Right atrium auricular region (tissue), 2 donors: ENCODE data around the gene MYMK. TPM values are rescaled to one million over a fixed set of nuclear protein-coding genes. Genes with fewer than 3 reads are reported as not detected.

ENCODE experiments used
- DNase-seq: peaks from one replicate; pipeline ENCODE4 v3.0.0-alpha.2; 2019; ENCODE audit warnings: low spot score
- H3K27ac ChIP-seq, 2 donors: fragments of 200-600 bp; sonication (generic); 1 replicate in 1 of 2; 2 replicates in 1 of 2; pipeline ENCODE4 v1.5.1; 2016 to 2019
- H3K27me3 ChIP-seq, 2 donors: fragments of 200-600 bp; sonication (generic); one replicate each; pipeline versions ENCODE4 v1.5.1 to v1.6.0; 2017 to 2019
- H3K36me3 ChIP-seq: fragments of 200-600 bp; sonication (generic); one replicate; pipeline ENCODE4 v1.5.1; 2016
- H3K4me1 ChIP-seq, 2 donors: fragments of 200-600 bp; sonication (generic); one replicate each; pipeline versions ENCODE4 v1.5.1 to v1.6.0; 2017 to 2019
- H3K4me3 ChIP-seq, 2 donors: fragments of 200-600 bp; sonication (generic); 1 replicate in 1 of 2; 2 replicates in 1 of 2; pipeline ENCODE4 v1.5.1; 2017 to 2019; ENCODE audit warnings: mild to moderate bottlenecking in 1 of 2, moderate library complexity in 1 of 2
- H3K9me3 ChIP-seq, 2 donors: fragments of 200-600 bp; sonication (generic); one replicate each; pipeline ENCODE4 v1.5.1; 2019
- CTCF ChIP-seq, 2 donors: fragments of 200-600 bp; sonication (generic); IDR thresholded peaks; one replicate each; pipeline ENCODE4 v1.5.1; 2019; ENCODE audit warnings: antibody characterized with exemption in 2 of 2
- total RNA-seq, 2 donors: library from RNA; depleted of rRNA; stranded (reverse); fragments of >200 nt; gene quantifications; one replicate each; pipeline ENCODE4 v1.1.0, GENCODE V29; 2016

The MYMK gene
- total RNA-seq, 2 donors from 2014 or later, result not detected

- H3K4me3 ChIP-seq, result no peak overlapping the region
- no peak overlapping the region for H3K27ac ChIP-seq
- no peak for TF ChIP-seq CTCF (IDR thresholded peaks at IDR 0.05)
- no peaks in the 10 kb centered on the region for H3K9me3 ChIP-seq
- no peak for DNase-seq
- no peaks in the 10 kb centered on the region for H3K27me3 ChIP-seq
- H3K36me3 ChIP-seq, result no peaks in the 10 kb centered on the region
- peaks cover 0 to 62% of the 10 kb centered on the region in 2 donors for H3K4me1 ChIP-seq
These were observed 37.3 kb upstream of the MYMK start for GRCh38 chr9:133561976-133562554.

GRCh38 chr9:133560944-133561343 is 36.2 kb upstream of the MYMK start:
- no peak for TF ChIP-seq CTCF (IDR thresholded peaks at IDR 0.05)
- no peak overlapping the region for H3K27ac ChIP-seq
- peaks cover 0 to 61% of the 10 kb centered on the region in 2 donors for H3K4me1 ChIP-seq
- H3K4me3 ChIP-seq, result no peak overlapping the region
- H3K9me3 ChIP-seq, result no peaks in the 10 kb centered on the region
- DNase-seq, result no peak
- H3K36me3 ChIP-seq, result no peaks in the 10 kb centered on the region
- H3K27me3 ChIP-seq, result no peaks in the 10 kb centered on the region

- Histone ChIP-seq H3K27me3 (no peaks in the 10 kb centered on the region), H3K4me1 (peaks cover 0 to 56% of the 10 kb centered on the region in 2 donors), H3K9me3 (no peaks in the 10 kb centered on the region), H3K36me3 (no peaks in the 10 kb centered on the region), H3K4me3 (no peak overlapping the region), H3K27ac (no peak overlapping the region)
- TF ChIP-seq CTCF (IDR thresholded peaks at IDR 0.05), result no peak
- DNase-seq, result no peak
These were observed 35.6 kb upstream of the MYMK start for GRCh38 chr9:133560311-133560710.

- no peak overlapping the region for H3K4me3 ChIP-seq
- H3K27ac ChIP-seq, result peak overlapping the region; percentile 59 to 79
- peaks cover 0 to 48% of the 10 kb centered on the region in 2 donors for H3K4me1 ChIP-seq
- no peaks in the 10 kb centered on the region for H3K36me3 ChIP-seq
- no peaks in the 10 kb centered on the region for H3K9me3 ChIP-seq
- no peak for TF ChIP-seq CTCF (IDR thresholded peaks at IDR 0.05)
- no peaks in the 10 kb centered on the region for H3K27me3 ChIP-seq
- peak; percentile 88 for DNase-seq
These were observed 33.7 kb upstream of the MYMK start for GRCh38 chr9:133558191-133559126.

GRCh38 chr9:133557581-133557980 is 32.8 kb upstream of the MYMK start:
- peaks cover 0 to 40% of the 10 kb centered on the region in 2 donors for H3K4me1 ChIP-seq
- no peaks in the 10 kb centered on the region for H3K27me3 ChIP-seq
- H3K36me3 ChIP-seq, result no peaks in the 10 kb centered on the region
- no peaks in the 10 kb centered on the region for H3K9me3 ChIP-seq
- no peak overlapping the region for H3K4me3 ChIP-seq
- peak overlapping the region; percentile 59 to 79 for H3K27ac ChIP-seq
- no peak for TF ChIP-seq CTCF (IDR thresholded peaks at IDR 0.05)
- no peak for DNase-seq
